M059J (cell line): ENCODE results near the gene NXPE3. TPM values are rescaled to one million over a fixed set of nuclear protein-coding genes. Genes with fewer than 3 reads are reported as not detected.

ENCODE experiments used
- DNase-seq: peaks from one replicate; pipeline ENCODE4 v3.0.0-alpha.2; 2012; ENCODE audit warnings: low read depth
- total RNA-seq: library from RNA; depleted of rRNA; stranded (reverse); fragments of >200 nt; shearing (Covaris generic); gene quantifications from 2 replicates; pipeline ENCODE4 v1.2.3, GENCODE V29; 2014

NXPE3 gene
- total RNA-seq, 1 experiment from 2014 or later, result 19.2 TPM

DNA sequence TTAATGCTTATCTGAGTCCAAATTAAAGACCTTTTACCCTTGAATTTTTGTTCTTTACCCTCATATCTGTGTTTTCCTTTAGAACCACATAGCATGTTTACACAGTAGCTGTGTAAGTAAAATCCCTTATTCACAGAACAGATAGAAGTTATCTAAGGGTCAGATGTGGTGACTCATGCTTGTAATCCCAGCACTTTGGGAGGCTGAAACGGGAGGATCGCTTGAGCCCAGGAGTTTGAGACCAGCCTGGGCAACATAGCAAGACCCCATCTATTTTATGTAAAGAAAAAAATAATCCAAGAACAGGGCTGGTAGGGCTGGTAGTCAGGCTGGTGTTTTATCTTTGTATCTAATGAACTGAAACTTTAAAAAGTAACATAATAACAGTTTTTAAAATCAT lies 23.2 kb downstream of the NXPE3 start:
- no peak for DNase-seq

DNA sequence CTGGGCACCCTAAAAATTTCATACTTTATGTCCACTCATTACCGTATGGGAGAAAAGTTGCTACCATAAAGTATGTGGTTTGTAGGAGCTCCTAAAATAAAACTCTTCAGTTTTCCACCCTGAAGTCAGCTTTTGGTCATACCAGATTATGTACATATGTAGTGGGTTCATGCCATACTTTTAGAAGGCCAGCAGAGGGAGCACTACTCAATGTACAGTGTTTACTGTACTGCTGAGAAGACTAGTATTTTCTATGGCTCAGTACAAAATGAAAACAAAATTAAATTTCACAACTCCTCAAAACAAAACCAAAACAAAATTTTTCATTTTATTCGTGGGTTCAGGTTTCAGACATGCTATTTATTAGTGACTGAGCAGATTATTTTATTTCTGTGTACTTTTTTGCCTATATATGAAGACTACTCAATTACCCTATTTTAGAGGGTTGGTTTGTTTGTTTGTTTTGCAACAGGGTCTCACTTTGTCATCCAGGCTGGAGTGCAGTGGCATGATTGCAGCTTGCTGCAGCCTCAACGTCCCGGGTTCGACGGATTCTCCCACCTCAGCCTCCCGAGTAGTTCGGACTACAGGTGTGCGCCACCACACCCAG lies 24.3 kb downstream of the NXPE3 start:
- DNase-seq, result peak; percentile 81

DNA sequence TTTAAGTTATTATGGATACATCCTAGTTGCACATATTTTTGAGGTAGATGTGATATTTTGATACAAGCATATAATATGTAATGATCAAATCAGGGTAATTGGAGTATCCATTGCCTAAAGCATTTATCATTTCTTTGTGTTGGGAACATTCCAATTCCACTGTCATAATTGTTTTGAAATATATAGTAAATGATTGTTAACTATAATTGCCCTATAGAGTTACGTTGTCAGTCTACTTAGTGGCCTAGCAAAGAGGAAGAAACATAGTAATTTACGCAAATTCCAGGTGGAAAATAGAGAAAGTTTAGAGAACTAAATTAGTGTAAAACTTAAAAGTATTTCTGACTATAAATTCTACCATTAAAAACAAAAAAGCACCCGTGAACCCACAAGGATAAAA lies 24.9 kb downstream of the NXPE3 start:
- DNase-seq, result no peak

- no peak for DNase-seq
Measured at GRCh38 chr3:101806491-101806890, 27.5 kb downstream of the NXPE3 start.

GRCh38 chr3:101807888-101808287 lies 28.9 kb downstream of the NXPE3 start:
- no peak for DNase-seq

DNA sequence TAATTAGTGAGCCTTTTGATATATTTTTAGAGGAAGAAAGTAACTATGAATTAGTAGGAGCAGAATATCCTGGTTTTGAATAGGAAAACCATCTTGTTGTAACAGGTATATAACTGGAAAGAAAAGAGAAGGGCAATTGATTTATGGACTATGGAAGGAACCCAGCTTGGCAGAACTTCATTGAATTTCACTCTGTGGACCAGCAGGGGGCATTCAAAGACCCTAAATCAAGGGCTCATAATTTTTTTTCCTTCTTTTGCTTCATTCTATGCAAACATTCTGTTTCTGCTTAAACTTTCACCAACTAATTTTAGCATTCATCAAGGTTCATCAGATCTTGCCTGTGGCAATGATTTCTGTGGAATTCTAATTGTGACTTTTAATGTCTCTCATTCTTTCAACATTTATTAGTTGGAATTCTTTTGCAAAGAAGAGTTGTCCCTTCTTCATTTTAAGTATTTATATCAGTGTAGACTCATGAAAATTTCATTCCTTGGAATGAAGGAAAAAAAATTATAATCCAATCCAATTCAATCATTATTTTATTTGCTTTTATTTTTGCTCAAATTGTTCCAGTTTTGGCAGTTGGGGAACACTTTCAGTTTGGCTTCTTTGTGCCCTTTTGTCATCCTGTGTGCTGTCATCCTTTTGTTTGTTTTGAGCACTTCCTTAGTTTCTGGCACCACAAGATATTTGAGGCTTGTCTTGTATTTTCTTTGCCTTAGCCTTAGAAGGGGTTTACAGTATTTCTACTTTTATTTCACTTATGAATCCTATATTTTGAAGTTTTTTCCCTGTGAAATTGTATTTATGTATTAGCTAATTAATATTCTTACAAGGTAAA lies 30.4 kb downstream of the NXPE3 start:
- peak; percentile 76 for DNase-seq

DNA sequence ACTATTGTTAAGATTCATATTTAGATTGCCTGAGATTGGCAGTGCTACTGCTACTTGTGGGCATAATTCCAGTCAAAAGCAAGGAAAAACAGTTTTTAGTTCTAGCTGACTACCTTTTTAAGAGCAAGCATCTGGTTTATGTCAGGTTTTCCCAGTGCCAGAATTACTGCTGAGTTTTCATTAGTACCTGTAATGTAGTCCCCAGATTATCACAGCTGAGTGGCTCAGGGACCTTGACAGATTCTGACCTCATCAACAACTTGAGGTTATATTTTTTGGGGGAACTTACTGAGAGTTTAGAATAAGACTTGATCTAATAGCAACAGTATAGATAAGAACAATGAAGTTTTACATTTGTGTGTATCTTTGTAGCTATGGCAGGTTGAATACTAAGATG lies 31.0 kb downstream of the NXPE3 start:
- no peak for DNase-seq

- no peak for DNase-seq
Measured at GRCh38 chr3:101811875-101812274, 32.9 kb downstream of the NXPE3 start.

DNA sequence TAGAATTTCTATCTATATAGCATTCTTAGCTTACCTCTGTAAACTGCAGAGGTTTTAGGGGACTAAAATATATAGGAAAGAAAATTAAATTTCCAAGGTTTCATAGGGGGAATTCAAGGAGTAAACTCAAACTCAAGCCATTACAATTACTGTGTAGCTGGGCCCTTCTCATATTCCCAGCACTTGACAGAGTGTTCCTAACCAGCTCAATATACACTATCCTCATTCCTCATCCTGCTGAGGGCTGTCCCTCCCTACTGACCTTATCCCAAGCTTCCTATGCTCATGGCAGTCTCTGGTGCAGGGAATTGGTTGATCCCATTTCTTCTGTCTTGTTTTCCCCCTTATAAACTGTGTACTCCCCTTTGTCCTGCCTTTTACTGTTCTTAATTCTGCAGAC lies 33.9 kb downstream of the NXPE3 start:
- no peak for DNase-seq

GRCh38 chr3:101813817-101814440 lies 34.9 kb downstream of the NXPE3 start:
- peak; percentile 42 for DNase-seq

- DNase-seq, result no peak
Measured at GRCh38 chr3:101814835-101815234, 35.8 kb downstream of the NXPE3 start.

DNA sequence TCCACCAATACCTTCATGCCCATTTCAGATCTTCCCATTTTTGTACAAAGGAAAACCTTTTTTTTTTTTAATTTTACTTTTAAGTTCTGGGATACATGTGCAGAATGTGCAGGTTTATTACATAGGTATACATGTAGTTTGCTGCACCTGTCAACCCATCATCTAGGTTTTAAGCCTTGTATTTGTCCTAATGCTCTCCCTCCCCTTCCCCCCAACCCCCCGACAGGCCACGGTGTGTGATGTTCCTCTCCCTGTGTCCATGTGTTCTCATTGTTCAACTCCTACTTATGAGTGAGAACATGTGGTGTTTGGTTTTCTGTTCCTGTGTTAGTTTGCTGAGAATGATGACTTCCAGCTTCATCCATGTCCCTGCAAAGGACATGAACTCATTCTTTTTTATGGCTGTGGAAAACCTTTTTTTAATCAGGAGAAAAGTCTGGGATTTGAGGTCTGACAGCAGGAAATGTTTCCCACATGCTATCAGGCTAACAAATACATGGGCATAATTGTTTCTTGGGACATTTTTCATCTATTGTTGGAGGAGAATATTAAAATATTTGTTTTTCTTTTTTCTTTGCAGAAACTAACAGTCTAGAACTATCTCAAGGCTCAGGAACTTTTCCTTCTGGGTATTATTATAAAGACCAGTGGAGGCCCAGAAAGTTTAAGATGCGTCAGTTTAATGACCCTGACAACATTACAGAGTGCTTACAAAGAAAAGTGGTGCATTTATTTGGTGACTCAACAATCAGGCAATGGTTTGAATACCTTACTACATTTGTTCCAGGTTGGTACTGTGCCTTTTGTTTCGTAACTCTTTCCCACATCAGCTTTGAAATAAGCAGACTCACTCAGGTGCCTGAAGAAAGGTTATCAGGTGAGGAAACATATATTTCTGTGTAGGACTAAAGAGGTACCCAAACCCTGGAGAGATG lies 37.5 kb downstream of the NXPE3 start:
- peak; percentile 54 for DNase-seq

DNA sequence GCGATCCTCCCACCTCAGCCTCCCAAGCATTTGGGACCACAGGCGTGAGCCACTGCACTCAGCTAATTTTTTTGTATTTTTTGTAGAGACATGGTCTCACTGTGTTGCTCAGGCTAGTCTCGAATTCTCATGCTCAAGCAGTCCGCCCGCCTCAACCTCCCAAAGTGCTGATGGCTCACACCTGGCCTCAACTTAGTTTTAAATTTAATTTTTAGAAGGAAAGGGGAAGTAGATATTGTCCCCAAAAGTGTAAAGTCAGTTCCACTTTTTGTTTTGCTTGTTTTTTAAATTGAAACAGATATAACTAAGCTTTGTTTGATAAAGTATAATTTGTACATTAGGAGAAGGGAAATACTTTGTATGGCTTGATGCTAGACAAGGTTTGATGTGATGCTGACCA lies 39.0 kb downstream of the NXPE3 start:
- DNase-seq, result no peak

DNA sequence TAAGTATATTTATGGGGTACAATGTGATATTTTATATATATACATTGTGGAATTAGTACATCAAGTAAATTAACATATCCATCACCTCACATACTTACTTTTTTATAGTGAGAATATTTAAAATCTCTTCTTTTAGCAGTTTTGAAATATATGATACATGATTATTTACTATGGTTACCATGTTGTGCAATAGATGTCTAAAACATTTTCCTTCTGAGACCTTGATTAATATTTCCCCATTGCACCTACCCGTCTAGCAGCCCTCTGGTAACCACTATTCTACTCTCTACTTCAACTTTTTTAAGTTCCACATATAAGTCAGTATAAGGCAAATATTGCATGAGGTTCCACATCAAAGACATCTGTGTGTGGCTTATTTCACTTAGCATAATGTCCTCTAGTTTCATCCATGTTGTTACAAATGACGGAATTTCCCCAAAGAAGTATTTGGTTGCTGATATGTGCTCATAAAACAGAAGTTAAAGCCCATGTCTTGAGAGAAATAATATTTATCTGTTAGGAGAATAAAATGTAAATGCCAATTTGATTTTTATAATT lies 40.7 kb downstream of the NXPE3 start:
- no peak for DNase-seq

DNA sequence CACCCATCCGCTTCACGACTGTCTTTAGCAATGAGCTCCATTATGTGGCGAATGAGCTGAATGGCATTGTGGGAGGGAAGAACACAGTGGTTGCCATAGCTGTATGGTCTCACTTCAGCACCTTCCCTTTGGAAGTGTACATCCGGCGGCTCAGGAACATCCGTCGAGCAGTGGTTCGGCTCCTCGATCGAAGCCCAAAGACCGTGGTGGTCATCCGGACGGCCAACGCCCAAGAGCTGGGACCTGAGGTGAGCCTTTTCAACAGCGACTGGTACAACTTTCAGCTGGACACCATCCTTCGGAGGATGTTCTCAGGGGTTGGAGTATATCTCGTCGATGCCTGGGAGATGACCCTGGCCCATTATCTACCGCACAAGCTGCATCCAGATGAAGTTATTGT lies 42.5 kb downstream of the NXPE3 start:
- no peak for DNase-seq

- DNase-seq, result peak; percentile 39
Measured at GRCh38 chr3:101823525-101823924, 44.5 kb downstream of the NXPE3 start.

GRCh38 chr3:101824702-101825101 lies 45.7 kb downstream of the NXPE3 start:
- peak; percentile 76 for DNase-seq

- DNase-seq, result peak; percentile 61
Measured at GRCh38 chr3:101825904-101826445, 47.0 kb downstream of the NXPE3 start.

GRCh38 chr3:101827211-101828174 lies 48.5 kb downstream of the NXPE3 start:
- peak; percentile 94 for DNase-seq

GRCh38 chr3:101828276-101828675 lies 49.3 kb downstream of the NXPE3 start:
- DNase-seq, result no peak
